MM.1S (cell line): ENCODE measurements around the gene CFAP20.

Source experiments
- EZH2 ChIP-seq: fragments of 300-600 bp; sonication (generic); optimal IDR thresholded peaks from 2 replicates; pipeline ENCODE3; 2017; ENCODE audit warnings: low read depth, mild to moderate bottlenecking, antibody characterized with exemption, low read length, mixed read lengths
- EZH2phosphoT487 ChIP-seq: fragments of 300-600 bp; sonication (generic); IDR thresholded peaks from 2 replicates; pipeline ENCODE4 v1.6.1; 2018; ENCODE audit warnings: antibody characterized with exemption, low read length
- TF ChIP-seq, protein P1 (sequence below): fragments of 300-600 bp; sonication (generic); IDR thresholded peaks from 2 replicates; pipeline ENCODE4 v1.5.1; 2016; ENCODE audit warnings: antibody characterized with exemption, low read length, mixed read lengths

DNA sequence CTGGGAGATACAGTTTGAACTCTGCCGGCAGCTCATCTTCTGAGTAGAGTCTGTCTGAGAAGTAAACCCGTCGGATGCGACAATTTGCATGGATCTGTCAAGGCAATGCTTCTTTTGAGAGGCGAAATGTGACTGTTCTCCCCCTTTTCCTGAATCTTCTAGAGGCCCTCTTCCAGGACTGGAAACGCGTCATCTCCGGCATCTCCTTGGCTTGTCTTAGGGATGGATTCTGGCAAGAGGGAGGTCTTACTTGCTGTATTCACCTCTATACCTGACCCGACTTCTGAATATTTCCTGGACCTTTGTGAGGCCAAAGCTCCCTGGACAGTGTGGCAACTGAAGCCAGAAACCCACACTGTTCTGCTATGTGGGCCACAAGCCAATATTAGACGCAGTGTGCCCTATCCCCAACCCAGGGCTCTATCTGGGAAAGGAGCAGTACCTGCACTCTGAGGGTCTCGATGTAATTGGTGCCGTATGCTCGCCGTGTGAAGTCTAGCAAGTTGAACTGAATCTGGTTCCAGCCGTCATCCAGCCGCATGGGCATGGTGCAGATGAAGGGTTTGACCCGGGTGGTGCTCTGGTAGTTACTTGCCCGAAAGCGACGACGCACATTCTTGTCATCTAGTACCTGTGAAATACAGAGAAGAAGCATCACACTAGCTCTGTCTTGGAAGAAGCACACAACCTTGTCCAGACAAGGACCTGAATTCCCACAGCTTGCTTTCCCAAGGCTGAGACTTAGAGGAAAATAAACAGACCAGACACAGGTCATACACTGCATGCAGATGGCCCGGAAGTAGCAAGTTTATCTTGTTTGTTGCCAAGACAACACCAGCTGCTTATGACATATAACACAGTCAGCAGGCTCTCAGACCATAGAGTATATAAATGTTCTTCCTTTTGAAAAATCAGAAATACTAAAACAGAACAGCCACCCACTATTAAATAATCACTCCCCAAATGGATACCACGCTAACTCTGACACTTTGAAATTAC is 14.1 kb downstream of the CFAP20 start:
- TF ChIP-seq, protein P1, sequence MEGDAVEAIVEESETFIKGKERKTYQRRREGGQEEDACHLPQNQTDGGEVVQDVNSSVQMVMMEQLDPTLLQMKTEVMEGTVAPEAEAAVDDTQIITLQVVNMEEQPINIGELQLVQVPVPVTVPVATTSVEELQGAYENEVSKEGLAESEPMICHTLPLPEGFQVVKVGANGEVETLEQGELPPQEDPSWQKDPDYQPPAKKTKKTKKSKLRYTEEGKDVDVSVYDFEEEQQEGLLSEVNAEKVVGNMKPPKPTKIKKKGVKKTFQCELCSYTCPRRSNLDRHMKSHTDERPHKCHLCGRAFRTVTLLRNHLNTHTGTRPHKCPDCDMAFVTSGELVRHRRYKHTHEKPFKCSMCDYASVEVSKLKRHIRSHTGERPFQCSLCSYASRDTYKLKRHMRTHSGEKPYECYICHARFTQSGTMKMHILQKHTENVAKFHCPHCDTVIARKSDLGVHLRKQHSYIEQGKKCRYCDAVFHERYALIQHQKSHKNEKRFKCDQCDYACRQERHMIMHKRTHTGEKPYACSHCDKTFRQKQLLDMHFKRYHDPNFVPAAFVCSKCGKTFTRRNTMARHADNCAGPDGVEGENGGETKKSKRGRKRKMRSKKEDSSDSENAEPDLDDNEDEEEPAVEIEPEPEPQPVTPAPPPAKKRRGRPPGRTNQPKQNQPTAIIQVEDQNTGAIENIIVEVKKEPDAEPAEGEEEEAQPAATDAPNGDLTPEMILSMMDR, result no peak
- TF ChIP-seq EZH2, result no peak
- TF ChIP-seq EZH2phosphoT487, result no peak
